Keratinocyte (primary cell): ENCODE measurements around the gene ANXA3. TPM values are rescaled to one million over a fixed set of nuclear protein-coding genes. Genes with fewer than 3 reads are reported as not detected.

ENCODE experiments used
- DNase-seq: peaks from one replicate; pipeline ENCODE4 v3.0.0-alpha.2; 2011; ENCODE audit warnings: low read depth, missing footprints, low spot score
- FAIRE-seq: peaks from 2 replicates; lab custom pipeline; 2011; peaks lifted over from hg19 to GRCh38; lab: Jason Lieb, UNC
- H2AFZ ChIP-seq: 2 replicates; pipeline ENCODE4 v1.6.0; 2012; ENCODE audit warnings: low read length, control low read depth, inconsistent platforms; ENCODE audit not compliant: control insufficient read depth
- H3K27ac ChIP-seq: 2 replicates; pipeline ENCODE4 v1.5.1; 2011; ENCODE audit warnings: low read length; ENCODE audit not compliant: control insufficient read depth, insufficient read depth
- H3K27me3 ChIP-seq: 3 replicates; pipeline ENCODE4 v1.6.0; 2011; ENCODE audit warnings: low read length; ENCODE audit not compliant: control insufficient read depth, insufficient read depth; ENCODE audit errors: extremely low read depth
- H3K36me3 ChIP-seq, 2 experiments: 2 replicates in 1 of 2; 3 replicates in 1 of 2; pipeline ENCODE4 v1.5.1; 2011; ENCODE audit warnings: low read length in 2 of 2, mild to moderate bottlenecking in 1 of 2; ENCODE audit not compliant: control insufficient read depth in 2 of 2, insufficient read depth in 2 of 2; ENCODE audit errors: extremely low read depth in 1 of 2
- H3K4me1 ChIP-seq: 3 replicates; pipeline ENCODE4 v1.5.1; 2011; ENCODE audit warnings: low read length; ENCODE audit not compliant: control insufficient read depth, insufficient read depth; ENCODE audit errors: extremely low read depth
- H3K4me2 ChIP-seq: 3 replicates; pipeline ENCODE4 v1.6.0; 2011; ENCODE audit warnings: low read depth, low read length; ENCODE audit not compliant: control insufficient read depth, insufficient read depth; ENCODE audit errors: extremely low read depth
- H3K4me3 ChIP-seq, 3 experiments: fragments of 200-600 bp in 1 of 3; sonication (generic) in 1 of 3; 2 replicates in 2 of 3; 3 replicates in 1 of 3; pipeline ENCODE4 v1.5.1; 2011 to 2016; ENCODE audit warnings: low read length in 3 of 3, mild to moderate bottlenecking in 3 of 3, control low read depth in 2 of 3, inconsistent platforms in 1 of 3, low read depth in 1 of 3, mixed read lengths in 1 of 3, mixed run types in 1 of 3, moderate library complexity in 1 of 3; ENCODE audit not compliant: control insufficient read depth in 2 of 3, insufficient read depth in 2 of 3; ENCODE audit errors: extremely low read depth in 1 of 3
- H3K79me2 ChIP-seq: 2 replicates; pipeline ENCODE4 v1.6.0; 2012; ENCODE audit warnings: low read length; ENCODE audit not compliant: control insufficient read depth, insufficient read depth
- H3K9ac ChIP-seq: 3 replicates; pipeline ENCODE4 v1.6.0; 2011; ENCODE audit warnings: low read length; ENCODE audit not compliant: control insufficient read depth, insufficient read depth; ENCODE audit errors: extremely low read depth
- H3K9me1 ChIP-seq: 3 replicates; pipeline ENCODE4 v1.6.0; 2011; ENCODE audit warnings: low read length; ENCODE audit not compliant: control insufficient read depth, insufficient read depth; ENCODE audit errors: extremely low read depth
- H3K9me3 ChIP-seq: 2 replicates; pipeline ENCODE4 v1.5.1; 2012; ENCODE audit warnings: low read depth, low read length; ENCODE audit not compliant: control insufficient read depth
- H4K20me1 ChIP-seq: 3 replicates; pipeline ENCODE4 v1.6.0; 2011; ENCODE audit warnings: low read length; ENCODE audit not compliant: control insufficient read depth, insufficient read depth; ENCODE audit errors: extremely low read depth
- EZH2 ChIP-seq: IDR thresholded peaks from one replicate; pipeline ENCODE4 v1.6.1; 2012; ENCODE audit warnings: inconsistent platforms, mild to moderate bottlenecking, low read length, moderate library complexity
- dilution Hi-C: fragments of 300-500 bp; cut with MboI; formaldehyde crosslinking; loops from one replicate; pipeline ENCODE4 v1.7.0; 2020; ENCODE audit warnings: low sequenced_read_pairs; ENCODE audit not compliant: extremely low pct_ligation_motif_present
- polyA plus RNA-seq, 5 experiments: library from polyadenylated mRNA; depleted of rRNA in 3 of 5; stranded (reverse) in 3 of 5; stranded (forward) in 1 of 5; unstranded in 1 of 5; fragments of >200 nt; gene quantifications; 1 replicate in 1 of 5; 2 replicates in 3 of 5; 3 replicates in 1 of 5; pipeline versions ENCODE4 v1.2.1 to v1.2.3, GENCODE V29; 2011 to 2012; ENCODE audit warnings: missing spikeins in 2 of 5, low read depth in 1 of 5, low replicate concordance in 1 of 5
- TF ChIP-seq, protein P1 (sequence below), 3 experiments: IDR thresholded peaks in 1 of 3; conservative IDR thresholded peaks in 1 of 3; optimal IDR thresholded peaks in 1 of 3; 2 replicates in 2 of 3; 3 replicates in 1 of 3; pipeline versions ENCODE3 to v1.5.1; 2011; ENCODE audit warnings: low read length in 3 of 3, mild to moderate bottlenecking in 3 of 3, moderate library complexity in 2 of 3, control low read depth in 1 of 3, inconsistent platforms in 1 of 3; ENCODE audit not compliant: insufficient read depth in 2 of 3; ENCODE audit errors: extremely low read depth in 1 of 3

ANXA3 gene
- polyA plus RNA-seq, 1 donor (not counting 4 experiments of a cell fraction or from before 2014, with no cell fraction given): 463 TPM

DNA sequence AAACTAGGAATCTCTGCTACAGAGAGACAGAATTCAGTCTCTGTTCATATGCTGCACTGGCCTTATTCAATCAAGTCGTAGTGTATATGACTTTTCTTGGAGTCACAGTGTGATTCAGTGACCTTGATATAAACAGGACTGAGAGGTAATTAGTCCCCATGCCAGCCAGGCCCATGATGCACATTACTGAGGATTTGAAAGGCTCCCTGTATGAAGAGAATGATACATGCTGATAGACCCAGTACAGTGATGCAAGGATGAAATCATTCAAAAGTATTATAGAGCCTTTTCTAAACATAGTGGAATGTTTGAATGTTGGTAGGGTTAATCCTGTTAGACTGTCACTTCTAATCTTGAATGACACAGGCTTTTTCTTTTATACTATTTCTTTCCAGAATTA, 34.1 kb downstream of the ANXA3 start:
- dilution Hi-C loops: no loop called here
- no peak for DNase-seq
- no peaks in the 10 kb centered on the region for H3K9me3 ChIP-seq
- no peaks in the 10 kb centered on the region for H3K27me3 ChIP-seq
- H4K20me1 ChIP-seq: no peaks in the 10 kb centered on the region
- peaks cover 2% of the 10 kb centered on the region for H3K9me1 ChIP-seq
- H3K4me1 ChIP-seq: no peaks in the 10 kb centered on the region
- H3K9ac ChIP-seq: no peak overlapping the region
- H2AFZ ChIP-seq: no peak overlapping the region
- FAIRE-seq: no peak
- no peak for TF ChIP-seq EZH2
- TF ChIP-seq, protein P1, sequence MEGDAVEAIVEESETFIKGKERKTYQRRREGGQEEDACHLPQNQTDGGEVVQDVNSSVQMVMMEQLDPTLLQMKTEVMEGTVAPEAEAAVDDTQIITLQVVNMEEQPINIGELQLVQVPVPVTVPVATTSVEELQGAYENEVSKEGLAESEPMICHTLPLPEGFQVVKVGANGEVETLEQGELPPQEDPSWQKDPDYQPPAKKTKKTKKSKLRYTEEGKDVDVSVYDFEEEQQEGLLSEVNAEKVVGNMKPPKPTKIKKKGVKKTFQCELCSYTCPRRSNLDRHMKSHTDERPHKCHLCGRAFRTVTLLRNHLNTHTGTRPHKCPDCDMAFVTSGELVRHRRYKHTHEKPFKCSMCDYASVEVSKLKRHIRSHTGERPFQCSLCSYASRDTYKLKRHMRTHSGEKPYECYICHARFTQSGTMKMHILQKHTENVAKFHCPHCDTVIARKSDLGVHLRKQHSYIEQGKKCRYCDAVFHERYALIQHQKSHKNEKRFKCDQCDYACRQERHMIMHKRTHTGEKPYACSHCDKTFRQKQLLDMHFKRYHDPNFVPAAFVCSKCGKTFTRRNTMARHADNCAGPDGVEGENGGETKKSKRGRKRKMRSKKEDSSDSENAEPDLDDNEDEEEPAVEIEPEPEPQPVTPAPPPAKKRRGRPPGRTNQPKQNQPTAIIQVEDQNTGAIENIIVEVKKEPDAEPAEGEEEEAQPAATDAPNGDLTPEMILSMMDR (optimal IDR thresholded peaks at IDR 0.05 in 1 of 3, IDR thresholded peaks at IDR 0.05 in 1 of 3, conservative IDR thresholded peaks at IDR 0.05 in 1 of 3; ENCODE audit: extremely low read depth in 1 of 3, insufficient read depth in 2 of 3, low read length in 3 of 3): no peak
- peaks cover 47 to 52% of the 10 kb centered on the region in 2 experiments for H3K36me3 ChIP-seq
- H3K27ac ChIP-seq: no peak overlapping the region
- H3K4me3 ChIP-seq: no peak overlapping the region
- no peak overlapping the region for H3K4me2 ChIP-seq
- no peaks in the 10 kb centered on the region for H3K79me2 ChIP-seq

DNA sequence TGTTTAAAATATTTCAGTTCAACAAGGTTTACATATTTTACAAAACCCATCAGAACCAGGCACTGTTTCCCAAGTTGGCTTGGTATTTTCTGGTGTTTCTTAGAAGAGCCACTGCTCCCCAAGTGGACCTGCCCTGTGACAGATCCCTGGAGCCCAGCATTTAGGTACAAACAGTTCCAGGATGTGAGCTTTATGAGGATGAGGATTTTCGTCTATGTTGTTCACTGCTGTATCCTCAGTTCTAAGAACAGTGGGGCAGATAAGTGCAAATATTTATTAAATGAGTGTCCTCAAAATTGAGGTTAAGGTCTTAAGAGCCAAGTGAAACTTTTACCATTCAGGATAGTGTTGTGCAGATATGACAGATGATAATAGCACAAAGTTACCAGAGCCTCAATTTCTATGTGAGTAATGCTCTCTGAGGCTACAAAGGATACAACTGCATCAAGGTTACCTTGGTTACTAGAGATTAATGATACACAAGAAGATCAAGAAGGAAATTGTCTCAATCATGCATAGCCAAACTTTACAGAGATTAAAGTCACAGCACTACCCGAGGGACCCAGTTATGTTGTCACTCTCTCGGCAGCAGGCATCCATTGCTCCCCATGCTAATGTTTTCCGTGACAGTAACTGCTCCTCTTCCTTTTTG, 37.5 kb downstream of the ANXA3 start:
- Histone ChIP-seq H3K9me1 (no peaks in the 10 kb centered on the region), H3K36me3 (peaks cover 36 to 39% of the 10 kb centered on the region in 2 experiments)
- TF ChIP-seq, protein P1 (optimal IDR thresholded peaks at IDR 0.05 in 1 of 3, IDR thresholded peaks at IDR 0.05 in 1 of 3, conservative IDR thresholded peaks at IDR 0.05 in 1 of 3; ENCODE audit: extremely low read depth in 1 of 3, insufficient read depth in 2 of 3, low read length in 3 of 3): no peak
- no peak for TF ChIP-seq EZH2

More for the DNA sequence above, 37.5 kb downstream of the ANXA3 start:
- Histone ChIP-seq H3K79me2 (no peaks in the 10 kb centered on the region), H3K27me3 (no peaks in the 10 kb centered on the region), H2AFZ (no peak overlapping the region), H3K4me1 (peaks cover 10% of the 10 kb centered on the region), H3K4me2 (no peak overlapping the region), H3K9ac (no peak overlapping the region), H3K9me3 (no peaks in the 10 kb centered on the region), H4K20me1 (no peaks in the 10 kb centered on the region), H3K4me3 (no peak overlapping the region), H3K27ac (no peak overlapping the region)
- dilution Hi-C loops: no loop called here
- FAIRE-seq (no peak), DNase-seq (no peak)
